Erythroblast (primary cell): ENCODE data around the gene PRKCE.

Experiments used
- GATA1 ChIP-seq: IDR thresholded peaks from 2 replicates; pipeline ENCODE4 v1.6.1; 2011; ENCODE audit warnings: low read depth, mild to moderate bottlenecking, control low read depth, low read length, moderate library complexity
- POLR2A ChIP-seq: IDR thresholded peaks from 2 replicates; pipeline ENCODE4 v1.6.1; 2011; ENCODE audit warnings: mild to moderate bottlenecking, low read length

DNA sequence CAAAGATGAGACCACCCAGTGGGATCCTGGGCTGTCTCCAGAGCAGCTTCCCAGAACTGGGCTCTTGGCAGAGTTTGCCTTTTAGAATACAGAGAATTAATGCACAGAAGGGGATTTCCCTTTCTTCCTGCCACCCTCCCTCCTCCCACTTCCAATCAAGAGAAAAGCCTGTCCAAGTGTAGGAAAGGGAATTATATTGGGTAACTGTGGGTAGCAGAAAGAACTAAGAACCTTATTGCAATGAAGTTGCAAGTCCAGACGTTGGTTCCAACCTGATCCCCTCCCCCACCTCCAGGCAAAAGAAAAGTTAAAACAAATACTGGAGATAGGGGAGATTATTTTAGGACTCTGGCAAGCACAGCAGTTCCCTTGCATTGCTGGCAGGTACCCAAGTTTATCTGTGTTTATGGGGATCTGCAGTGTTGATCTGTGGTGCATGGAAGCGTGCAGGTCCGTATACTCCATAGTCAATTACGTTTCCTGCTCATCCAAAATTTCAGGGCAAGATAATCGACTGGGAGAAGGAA is 114.3 kb downstream of the PRKCE start:
- no peak for TF ChIP-seq POLR2A
- no peak for TF ChIP-seq GATA1
